Measurements from ENCODE around the gene TTC6.

- TF ChIP-seq CTCF (IDR thresholded peaks at IDR 0.05; ENCODE audit: insufficient read depth, low read length) (no peak), POLR2AphosphoS5 (IDR thresholded peaks at IDR 0.05; ENCODE audit: low read depth) (no peak)
- TF ChIP-seq, protein P1, sequence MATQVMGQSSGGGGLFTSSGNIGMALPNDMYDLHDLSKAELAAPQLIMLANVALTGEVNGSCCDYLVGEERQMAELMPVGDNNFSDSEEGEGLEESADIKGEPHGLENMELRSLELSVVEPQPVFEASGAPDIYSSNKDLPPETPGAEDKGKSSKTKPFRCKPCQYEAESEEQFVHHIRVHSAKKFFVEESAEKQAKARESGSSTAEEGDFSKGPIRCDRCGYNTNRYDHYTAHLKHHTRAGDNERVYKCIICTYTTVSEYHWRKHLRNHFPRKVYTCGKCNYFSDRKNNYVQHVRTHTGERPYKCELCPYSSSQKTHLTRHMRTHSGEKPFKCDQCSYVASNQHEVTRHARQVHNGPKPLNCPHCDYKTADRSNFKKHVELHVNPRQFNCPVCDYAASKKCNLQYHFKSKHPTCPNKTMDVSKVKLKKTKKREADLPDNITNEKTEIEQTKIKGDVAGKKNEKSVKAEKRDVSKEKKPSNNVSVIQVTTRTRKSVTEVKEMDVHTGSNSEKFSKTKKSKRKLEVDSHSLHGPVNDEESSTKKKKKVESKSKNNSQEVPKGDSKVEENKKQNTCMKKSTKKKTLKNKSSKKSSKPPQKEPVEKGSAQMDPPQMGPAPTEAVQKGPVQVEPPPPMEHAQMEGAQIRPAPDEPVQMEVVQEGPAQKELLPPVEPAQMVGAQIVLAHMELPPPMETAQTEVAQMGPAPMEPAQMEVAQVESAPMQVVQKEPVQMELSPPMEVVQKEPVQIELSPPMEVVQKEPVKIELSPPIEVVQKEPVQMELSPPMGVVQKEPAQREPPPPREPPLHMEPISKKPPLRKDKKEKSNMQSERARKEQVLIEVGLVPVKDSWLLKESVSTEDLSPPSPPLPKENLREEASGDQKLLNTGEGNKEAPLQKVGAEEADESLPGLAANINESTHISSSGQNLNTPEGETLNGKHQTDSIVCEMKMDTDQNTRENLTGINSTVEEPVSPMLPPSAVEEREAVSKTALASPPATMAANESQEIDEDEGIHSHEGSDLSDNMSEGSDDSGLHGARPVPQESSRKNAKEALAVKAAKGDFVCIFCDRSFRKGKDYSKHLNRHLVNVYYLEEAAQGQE (IDR thresholded peaks at IDR 0.05; ENCODE audit: insufficient replicate concordance, low read depth): no peak
These were observed 11.0 kb upstream of the TTC6 start for GRCh38 chr14:37584211-37585100.
